ENCODE measurements around the gene TEKT1.
"Not testable (repeated sequence)": the region's sequence is repeated elsewhere in the genome, so short reads cannot be mapped to it uniquely, and the experiment has no call there.

TEKT1 gene

GRCh38 chr17:6780001-6780400 is 51.5 kb downstream of the TEKT1 start:
- no peak overlapping the region for H3K4me3 ChIP-seq (replicated peaks in 1 of 2; ENCODE audit: low read depth in 2 of 2, low read length in 2 of 2)
- DNase-seq (ENCODE audit: low read depth in 2 of 2) = no peak
- TF ChIP-seq, protein P1, sequence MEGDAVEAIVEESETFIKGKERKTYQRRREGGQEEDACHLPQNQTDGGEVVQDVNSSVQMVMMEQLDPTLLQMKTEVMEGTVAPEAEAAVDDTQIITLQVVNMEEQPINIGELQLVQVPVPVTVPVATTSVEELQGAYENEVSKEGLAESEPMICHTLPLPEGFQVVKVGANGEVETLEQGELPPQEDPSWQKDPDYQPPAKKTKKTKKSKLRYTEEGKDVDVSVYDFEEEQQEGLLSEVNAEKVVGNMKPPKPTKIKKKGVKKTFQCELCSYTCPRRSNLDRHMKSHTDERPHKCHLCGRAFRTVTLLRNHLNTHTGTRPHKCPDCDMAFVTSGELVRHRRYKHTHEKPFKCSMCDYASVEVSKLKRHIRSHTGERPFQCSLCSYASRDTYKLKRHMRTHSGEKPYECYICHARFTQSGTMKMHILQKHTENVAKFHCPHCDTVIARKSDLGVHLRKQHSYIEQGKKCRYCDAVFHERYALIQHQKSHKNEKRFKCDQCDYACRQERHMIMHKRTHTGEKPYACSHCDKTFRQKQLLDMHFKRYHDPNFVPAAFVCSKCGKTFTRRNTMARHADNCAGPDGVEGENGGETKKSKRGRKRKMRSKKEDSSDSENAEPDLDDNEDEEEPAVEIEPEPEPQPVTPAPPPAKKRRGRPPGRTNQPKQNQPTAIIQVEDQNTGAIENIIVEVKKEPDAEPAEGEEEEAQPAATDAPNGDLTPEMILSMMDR (IDR thresholded peaks at IDR 0.05; ENCODE audit: low read depth, low read length) = no peak

GRCh38 chr17:6779411-6779810 is 52.1 kb downstream of the TEKT1 start:
- TF ChIP-seq, protein P1 (IDR thresholded peaks at IDR 0.05; ENCODE audit: low read depth, low read length) = no peak
- DNase-seq (ENCODE audit: low read depth in 2 of 2) = no peak
- H3K4me3 ChIP-seq (replicated peaks in 1 of 2; ENCODE audit: low read depth in 2 of 2, low read length in 2 of 2) = no peak overlapping the region

DNA sequence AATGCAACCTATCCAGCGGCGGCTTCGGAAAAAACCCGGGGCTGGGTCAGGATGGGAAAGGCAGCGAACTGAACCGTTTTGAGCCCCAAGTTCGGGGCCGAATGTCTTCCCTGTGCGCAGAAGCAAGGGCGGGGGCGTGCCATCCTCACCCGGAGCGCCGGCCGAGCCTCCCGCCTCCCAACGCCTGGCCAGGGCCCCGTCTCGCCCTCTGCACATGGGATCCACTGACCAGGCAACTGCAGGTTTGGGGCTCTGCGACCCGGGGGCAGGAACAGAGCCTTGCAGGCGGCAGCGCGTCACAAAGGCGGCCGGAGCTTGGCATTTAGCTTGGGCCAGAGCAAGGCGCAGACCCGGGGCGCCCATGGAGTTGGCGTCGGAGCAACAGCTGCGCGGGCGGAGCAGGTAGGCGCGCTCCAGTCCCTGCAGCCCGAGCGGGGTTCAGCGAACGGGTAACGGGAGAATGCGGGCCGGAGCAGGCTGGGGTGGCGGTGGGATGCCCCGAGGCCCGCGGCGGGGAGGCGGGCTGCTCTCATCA is 55.6 kb downstream of the TEKT1 start, which contains the start of gene FBXO39:
Gene FBXO39 (plus strand): TSS at position 345 of the 535 bp plus-strand sequence. CDS start 3,654 bp downstream, outside the sequence.
- DNase-seq (ENCODE audit: low read depth in 2 of 2) = no peak
- TF ChIP-seq, protein P1 (IDR thresholded peaks at IDR 0.05; ENCODE audit: low read depth, low read length) = no peak
- H3K4me3 ChIP-seq (replicated peaks in 1 of 2; ENCODE audit: low read depth in 2 of 2, low read length in 2 of 2) = peak within 1 kb of the TSS in 1 of 2 donors; percentile 14

GRCh38 chr17:6774906-6775305 is 56.6 kb downstream of the TEKT1 start:
- DNase-seq (ENCODE audit: low read depth in 2 of 2); H3K4me3 ChIP-seq (replicated peaks in 1 of 2; ENCODE audit: low read depth in 2 of 2, low read length in 2 of 2): not testable (repeated sequence)

DNA sequence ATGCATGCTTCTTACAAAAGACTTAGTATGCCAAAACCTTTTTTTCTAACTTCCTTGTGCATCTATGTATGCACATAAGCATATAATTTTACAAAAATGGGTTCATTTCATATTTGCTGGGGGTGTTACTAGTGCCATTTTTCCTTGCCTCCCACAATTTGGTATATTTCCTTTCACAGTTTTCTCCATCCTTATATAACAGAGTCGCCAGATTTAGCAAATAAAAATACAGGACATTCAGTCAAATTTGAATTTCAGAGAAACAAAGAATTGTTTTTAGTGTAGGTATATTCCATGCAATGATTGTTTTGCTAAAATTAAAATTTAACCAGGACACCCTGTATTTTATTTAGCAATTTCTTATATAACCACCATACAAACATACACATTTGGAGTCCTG is 59.5 kb downstream of the TEKT1 start:
- DNase-seq (ENCODE audit: low read depth in 2 of 2) = no peak
- no peak overlapping the region for H3K4me3 ChIP-seq (replicated peaks in 1 of 2; ENCODE audit: low read depth in 2 of 2, low read length in 2 of 2)
- TF ChIP-seq, protein P1 (IDR thresholded peaks at IDR 0.05; ENCODE audit: low read depth, low read length) = no peak

DNA sequence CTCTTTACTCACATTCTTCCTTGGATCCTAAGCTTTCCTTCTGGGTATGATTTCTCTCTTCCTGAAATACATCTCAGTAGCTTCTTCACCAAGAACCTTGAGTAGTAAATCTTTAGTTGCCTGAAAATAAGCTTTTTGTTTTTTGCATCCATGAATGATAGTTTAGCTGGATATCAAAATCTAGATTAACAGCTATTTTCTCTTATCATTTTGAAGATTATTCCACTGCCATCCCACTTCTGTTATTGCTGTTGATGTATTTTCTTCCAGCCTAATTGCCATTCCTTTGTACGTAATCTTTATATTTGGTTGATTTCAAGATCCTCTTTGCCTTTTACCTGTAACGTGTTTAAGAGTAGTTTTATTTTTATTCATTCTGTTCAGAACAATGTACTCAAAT is 63.1 kb downstream of the TEKT1 start:
- no peak for DNase-seq (ENCODE audit: low read depth in 2 of 2)
- H3K4me3 ChIP-seq (replicated peaks in 1 of 2; ENCODE audit: low read depth in 2 of 2, low read length in 2 of 2) = no peak overlapping the region
- TF ChIP-seq, protein P1 (IDR thresholded peaks at IDR 0.05; ENCODE audit: low read depth, low read length) = no peak

GRCh38 chr17:6761779-6762178 is 69.8 kb downstream of the TEKT1 start:
- H3K4me3 ChIP-seq (replicated peaks in 1 of 2; ENCODE audit: low read depth in 2 of 2, low read length in 2 of 2) = no peak overlapping the region
- TF ChIP-seq, protein P1 (IDR thresholded peaks at IDR 0.05; ENCODE audit: low read depth, low read length) = no peak
- no peak for DNase-seq (ENCODE audit: low read depth in 2 of 2)
